Retinal pigment epithelial cell (primary cell): ENCODE results near the gene ANP32B.

Experiments used
- DNase-seq: peaks from one replicate; pipeline ENCODE4 v3.0.0-alpha.2; 2010; ENCODE audit warnings: low read depth
- H3K4me3 ChIP-seq: 2 replicates; pipeline ENCODE4 v1.5.1; 2011; ENCODE audit warnings: mild to moderate bottlenecking, low read length, control low read depth, moderate library complexity
- TF ChIP-seq, protein P1 (sequence below): conservative IDR thresholded peaks from 2 replicates; pipeline ENCODE4 v1.5.1; 2011; ENCODE audit warnings: low read depth, low read length, control low read depth, inconsistent platforms

ANP32B gene

DNA sequence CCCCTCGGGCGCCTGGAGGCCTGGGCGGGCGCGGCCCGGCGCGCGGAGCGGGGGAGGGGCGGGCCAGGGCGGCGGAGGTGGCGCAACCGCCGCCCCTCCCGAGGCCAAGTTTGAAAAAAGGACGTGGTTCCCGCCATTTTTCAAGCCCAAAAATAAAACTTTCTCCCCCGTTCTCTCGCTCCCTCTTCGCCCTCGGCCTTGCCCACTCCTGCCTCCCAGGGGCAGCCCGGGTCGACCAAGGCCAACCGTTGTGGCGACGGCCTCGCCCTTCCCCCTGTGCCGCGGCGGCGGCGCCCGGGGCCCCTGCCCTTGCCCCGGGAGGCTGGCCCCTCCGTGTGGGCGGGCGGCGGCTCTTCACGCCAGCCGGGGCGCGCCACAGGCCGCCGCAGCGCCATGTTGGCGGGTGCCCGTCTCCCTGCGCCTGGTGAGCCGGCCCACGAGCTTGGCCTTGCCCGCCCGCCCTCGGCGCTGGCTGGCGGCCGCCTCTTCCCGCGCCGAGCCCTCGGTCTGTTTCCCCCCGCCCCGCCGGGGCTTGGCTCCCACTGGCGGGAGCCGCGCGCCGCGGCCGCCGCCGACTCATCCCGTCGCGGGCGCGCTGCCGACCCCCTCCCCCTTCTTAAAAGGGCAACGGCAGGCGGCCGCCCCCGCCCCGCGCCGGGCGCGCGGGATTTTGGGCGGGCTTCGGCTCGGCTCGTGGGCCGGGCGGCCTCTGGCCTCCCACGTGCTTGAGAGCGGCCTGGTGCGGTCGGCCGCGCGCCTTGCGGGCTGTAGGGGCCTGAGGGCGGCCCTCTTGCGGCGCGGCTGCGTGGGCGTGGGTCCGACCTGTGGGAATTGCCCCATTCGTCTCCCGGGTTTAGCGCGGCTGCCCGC, 1.3 kb downstream of the ANP32B start:
- H3K4me3 ChIP-seq, result peak overlapping the region; percentile 78
- TF ChIP-seq, protein P1, sequence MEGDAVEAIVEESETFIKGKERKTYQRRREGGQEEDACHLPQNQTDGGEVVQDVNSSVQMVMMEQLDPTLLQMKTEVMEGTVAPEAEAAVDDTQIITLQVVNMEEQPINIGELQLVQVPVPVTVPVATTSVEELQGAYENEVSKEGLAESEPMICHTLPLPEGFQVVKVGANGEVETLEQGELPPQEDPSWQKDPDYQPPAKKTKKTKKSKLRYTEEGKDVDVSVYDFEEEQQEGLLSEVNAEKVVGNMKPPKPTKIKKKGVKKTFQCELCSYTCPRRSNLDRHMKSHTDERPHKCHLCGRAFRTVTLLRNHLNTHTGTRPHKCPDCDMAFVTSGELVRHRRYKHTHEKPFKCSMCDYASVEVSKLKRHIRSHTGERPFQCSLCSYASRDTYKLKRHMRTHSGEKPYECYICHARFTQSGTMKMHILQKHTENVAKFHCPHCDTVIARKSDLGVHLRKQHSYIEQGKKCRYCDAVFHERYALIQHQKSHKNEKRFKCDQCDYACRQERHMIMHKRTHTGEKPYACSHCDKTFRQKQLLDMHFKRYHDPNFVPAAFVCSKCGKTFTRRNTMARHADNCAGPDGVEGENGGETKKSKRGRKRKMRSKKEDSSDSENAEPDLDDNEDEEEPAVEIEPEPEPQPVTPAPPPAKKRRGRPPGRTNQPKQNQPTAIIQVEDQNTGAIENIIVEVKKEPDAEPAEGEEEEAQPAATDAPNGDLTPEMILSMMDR, result no peak
- DNase-seq, result no peak

DNA sequence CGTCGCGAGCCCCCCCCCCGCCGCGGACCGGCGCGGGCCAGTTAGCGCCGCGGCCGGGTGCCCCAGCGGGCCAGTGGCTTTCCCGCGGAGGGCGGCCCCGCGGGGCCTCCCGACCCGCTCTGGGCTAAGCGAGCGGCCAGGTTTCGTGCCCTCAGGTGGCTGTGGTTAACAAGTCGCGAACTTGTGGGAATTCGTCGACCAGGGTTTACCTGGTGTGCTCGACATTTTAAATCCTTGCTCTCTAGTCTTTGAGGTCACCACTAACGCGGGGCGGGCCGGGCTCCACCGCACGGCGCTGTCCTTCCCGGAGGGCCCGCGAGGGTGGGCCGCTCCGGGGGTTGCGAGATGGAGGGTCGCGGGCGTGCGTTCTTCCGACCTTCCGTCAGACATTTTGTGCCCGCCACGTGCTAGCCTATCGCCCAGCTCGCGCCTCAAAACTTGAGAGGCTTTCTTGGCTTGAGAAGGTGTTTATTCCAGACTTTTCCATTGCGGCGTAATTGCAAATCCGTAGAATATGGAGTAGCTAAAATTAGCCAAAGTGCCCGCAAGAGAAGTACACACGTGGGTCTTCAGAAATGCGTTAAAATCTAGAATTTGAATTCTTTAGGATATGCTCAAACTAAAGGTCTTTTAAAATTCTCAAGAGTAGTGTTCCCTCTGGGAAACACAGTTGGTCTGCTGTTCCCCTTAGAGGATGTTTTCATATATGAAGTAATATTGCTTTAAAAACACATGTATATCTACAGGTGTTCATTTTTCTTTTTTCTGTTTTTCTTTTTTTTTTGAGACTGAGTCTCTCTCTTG, 2.1 kb downstream of the ANP32B start:
- DNase-seq, result no peak
- peak overlapping the region; percentile 26 for H3K4me3 ChIP-seq
- TF ChIP-seq, protein P1, result no peak

DNA sequence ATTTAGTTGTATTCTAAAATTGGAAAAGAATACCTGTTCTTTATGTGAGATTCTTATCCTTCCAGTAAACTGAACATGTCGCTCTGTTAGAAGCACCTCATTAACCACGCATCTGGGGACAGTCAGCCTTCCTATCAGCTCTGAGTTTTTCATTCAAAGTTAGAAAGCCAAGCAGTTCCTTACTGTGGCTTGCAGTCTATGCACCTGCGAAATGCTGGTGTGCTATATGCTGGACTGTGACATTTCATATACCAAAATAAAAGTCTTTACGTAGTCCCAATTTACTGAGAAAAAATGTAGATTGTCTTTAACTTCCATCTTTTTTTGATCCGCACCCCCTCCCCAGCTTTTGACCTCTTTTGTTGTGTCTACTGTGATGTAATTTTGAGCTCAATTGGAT, 4.3 kb downstream of the ANP32B start:
- no peak overlapping the region for H3K4me3 ChIP-seq
- DNase-seq, result no peak
- TF ChIP-seq, protein P1, result no peak

DNA sequence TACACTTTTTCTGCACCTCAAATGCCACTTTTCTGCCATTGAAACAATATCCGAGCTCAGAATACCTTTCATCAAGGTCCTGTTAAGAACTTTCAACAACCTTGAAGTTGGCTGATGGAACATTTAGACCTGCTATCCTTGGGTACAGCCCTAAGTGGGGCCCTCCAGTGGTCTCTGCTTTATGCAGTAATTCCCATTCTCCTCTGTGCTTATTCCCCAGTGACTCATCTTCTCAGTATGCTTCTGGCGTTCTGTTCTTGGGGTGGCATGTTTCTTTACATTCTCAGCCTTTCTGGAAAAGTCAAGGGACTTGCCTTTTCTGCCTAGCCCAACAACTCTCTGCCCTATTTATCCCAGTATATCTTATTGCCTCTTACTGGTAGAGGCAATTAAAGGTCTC, 7.1 kb downstream of the ANP32B start:
- no peak for DNase-seq
- no peak overlapping the region for H3K4me3 ChIP-seq
- TF ChIP-seq, protein P1, result peak; percentile 46

DNA sequence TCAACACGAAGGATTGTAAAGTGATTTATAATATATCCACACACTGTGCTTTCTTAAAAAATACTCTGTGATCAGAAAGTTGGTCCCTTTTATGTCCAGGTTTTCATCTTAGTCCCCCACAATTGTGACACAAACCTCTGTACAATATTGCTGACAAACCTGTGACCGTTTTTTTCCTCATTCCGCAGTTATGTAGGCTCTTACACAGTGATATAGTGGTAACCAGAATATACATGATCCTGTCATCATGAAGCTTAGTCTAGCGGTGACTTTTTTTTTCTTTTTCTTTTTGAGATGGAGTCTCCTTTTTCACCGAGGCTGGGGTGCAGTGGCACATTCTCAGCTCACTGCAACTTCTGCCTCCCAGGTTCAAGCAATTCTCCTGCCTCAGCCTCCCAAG, 8.7 kb downstream of the ANP32B start:
- TF ChIP-seq, protein P1, result no peak
- DNase-seq, result no peak
- H3K4me3 ChIP-seq, result no peak overlapping the region

DNA sequence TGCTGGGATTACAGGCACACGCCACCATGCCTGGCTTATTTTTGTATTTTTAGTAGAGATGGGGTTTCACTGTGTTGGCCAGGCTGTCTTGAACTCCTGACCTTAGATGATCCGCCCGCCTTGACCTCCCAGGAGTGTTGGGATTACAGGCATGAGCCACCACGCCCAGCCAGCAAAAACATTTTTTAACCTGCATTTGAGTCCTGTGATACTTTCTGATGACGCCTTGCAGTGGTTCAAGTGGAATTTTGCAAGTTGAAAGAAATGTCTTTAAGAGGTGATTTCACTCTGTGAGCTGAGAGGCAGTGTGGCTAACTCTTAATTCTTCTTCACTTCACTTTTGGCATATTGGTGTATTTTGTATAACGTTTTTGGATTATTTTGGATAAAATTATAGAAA, 9.1 kb downstream of the ANP32B start:
- no peak for DNase-seq
- H3K4me3 ChIP-seq, result no peak overlapping the region
- TF ChIP-seq, protein P1, result no peak
